DOHH2 (cell line): ENCODE measurements around the gene SIX3.
A peak's percentile ranks its signal among the peaks of the same experiment; 100 is the strongest.

ENCODE experiments used
- H3F3A ChIP-seq: fragments of 200-600 bp; sonication (generic), shearing (Covaris generic); 2 replicates; pipeline ENCODE4 v1.6.0; 2016; ENCODE audit warnings: antibody characterized with exemption, mild to moderate bottlenecking; ENCODE audit not compliant: control insufficient read depth, insufficient read depth
- H3K27ac ChIP-seq: fragments of 200-600 bp; sonication (generic); 2 replicates; pipeline ENCODE4 v1.5.1; 2014; ENCODE audit warnings: low read depth, mild to moderate bottlenecking, low read length, moderate library complexity
- H3K27me3 ChIP-seq: fragments of 200-600 bp; sonication (generic); 2 replicates; pipeline ENCODE4 v1.6.1; 2014; ENCODE audit warnings: mild to moderate bottlenecking, low read length, mixed read lengths; ENCODE audit not compliant: control insufficient read depth
- H3K36me3 ChIP-seq: fragments of 200-600 bp; sonication (generic); 2 replicates; pipeline ENCODE4 v1.6.1; 2014; ENCODE audit warnings: mild to moderate bottlenecking, low read length, moderate library complexity, mixed read lengths; ENCODE audit not compliant: control insufficient read depth
- H3K4me1 ChIP-seq: fragments of 200-600 bp; sonication (generic); 2 replicates; pipeline ENCODE4 v1.6.1; 2014; ENCODE audit warnings: mild to moderate bottlenecking, low read length, mixed read lengths; ENCODE audit not compliant: control insufficient read depth
- H3K4me2 ChIP-seq: fragments of 200-600 bp; sonication (generic); 2 replicates; pipeline ENCODE4 v1.6.0; 2014; ENCODE audit warnings: mild to moderate bottlenecking, low read length, moderate library complexity
- H3K4me3 ChIP-seq: fragments of 200-600 bp; sonication (generic); 2 replicates; pipeline ENCODE4 v1.5.1; 2014; ENCODE audit warnings: mild to moderate bottlenecking, low read length, mixed read lengths
- H3K79me2 ChIP-seq: fragments of 200-600 bp; sonication (generic); 2 replicates; pipeline ENCODE4 v1.6.1; 2014; ENCODE audit warnings: mild to moderate bottlenecking, low read length, mixed read lengths; ENCODE audit not compliant: control insufficient read depth
- H3K9me2 ChIP-seq: fragments of 200-600 bp; sonication (generic); replicated peaks from 2 replicates; pipeline ENCODE4 v1.6.1; 2014; ENCODE audit warnings: mild to moderate bottlenecking, low read length, mixed read lengths; ENCODE audit not compliant: control insufficient read depth
- H3K9me3 ChIP-seq: fragments of 200-600 bp; sonication (generic); 2 replicates; pipeline ENCODE4 v1.6.1; 2014; ENCODE audit warnings: antibody characterized with exemption, low read length, mixed read lengths; ENCODE audit not compliant: control insufficient read depth, insufficient read depth
- H4K20me1 ChIP-seq: fragments of 200-600 bp; sonication (generic); 2 replicates; pipeline ENCODE4 v1.6.0; 2014; ENCODE audit warnings: low read depth, mild to moderate bottlenecking, antibody characterized with exemption, low read length, moderate library complexity; ENCODE audit not compliant: control insufficient read depth, insufficient read depth
- CTCF ChIP-seq: fragments of 200-600 bp; sonication (generic); IDR thresholded peaks from one replicate; pipeline ENCODE4 v1.5.1; 2014; ENCODE audit warnings: antibody characterized with exemption, mild to moderate bottlenecking, low read depth, low read length; ENCODE audit not compliant: poor library complexity, severe bottlenecking
- EZH2phosphoT487 ChIP-seq: fragments of 200-600 bp; sonication (generic); IDR thresholded peaks from 2 replicates; pipeline ENCODE4 v1.6.1; 2017; ENCODE audit warnings: borderline replicate concordance, mild to moderate bottlenecking, antibody characterized with exemption, low read length, moderate library complexity, mixed read lengths

The SIX3 gene

DNA sequence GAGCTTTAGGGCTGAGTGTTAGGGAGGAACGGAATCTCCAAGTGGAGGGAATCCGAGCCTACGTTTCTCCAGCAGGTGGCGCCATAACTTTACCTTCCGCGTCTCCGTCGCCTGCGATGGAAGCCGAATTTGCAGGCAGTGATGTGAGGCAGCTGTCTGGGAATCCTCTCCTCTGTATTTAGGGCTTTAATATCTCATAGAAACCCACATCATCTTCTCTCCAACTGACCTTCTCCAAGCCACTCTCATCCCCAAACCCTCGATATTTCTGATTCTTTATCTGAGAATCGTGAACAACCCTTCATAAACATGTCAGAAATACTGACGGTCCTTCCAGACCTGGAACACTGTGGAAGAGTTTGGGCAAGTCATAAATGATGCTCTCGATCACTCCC is 40.2 kb downstream of the SIX3 start:
- H3K9me2 ChIP-seq: no peaks in the 10 kb centered on the region
- no peak overlapping the region for H3K4me3 ChIP-seq
- TF ChIP-seq EZH2phosphoT487 (no peak), CTCF (peak; percentile 81)
- H3F3A ChIP-seq: no peaks in the 10 kb centered on the region
- H3K4me2 ChIP-seq: no peak overlapping the region
- H4K20me1 ChIP-seq: no peaks in the 10 kb centered on the region
- H3K27ac ChIP-seq: no peak overlapping the region
- H3K4me1 ChIP-seq: no peaks in the 10 kb centered on the region
- no peaks in the 10 kb centered on the region for H3K27me3 ChIP-seq
- no peaks in the 10 kb centered on the region for H3K79me2 ChIP-seq
- no peaks in the 10 kb centered on the region for H3K9me3 ChIP-seq
- no peaks in the 10 kb centered on the region for H3K36me3 ChIP-seq

DNA sequence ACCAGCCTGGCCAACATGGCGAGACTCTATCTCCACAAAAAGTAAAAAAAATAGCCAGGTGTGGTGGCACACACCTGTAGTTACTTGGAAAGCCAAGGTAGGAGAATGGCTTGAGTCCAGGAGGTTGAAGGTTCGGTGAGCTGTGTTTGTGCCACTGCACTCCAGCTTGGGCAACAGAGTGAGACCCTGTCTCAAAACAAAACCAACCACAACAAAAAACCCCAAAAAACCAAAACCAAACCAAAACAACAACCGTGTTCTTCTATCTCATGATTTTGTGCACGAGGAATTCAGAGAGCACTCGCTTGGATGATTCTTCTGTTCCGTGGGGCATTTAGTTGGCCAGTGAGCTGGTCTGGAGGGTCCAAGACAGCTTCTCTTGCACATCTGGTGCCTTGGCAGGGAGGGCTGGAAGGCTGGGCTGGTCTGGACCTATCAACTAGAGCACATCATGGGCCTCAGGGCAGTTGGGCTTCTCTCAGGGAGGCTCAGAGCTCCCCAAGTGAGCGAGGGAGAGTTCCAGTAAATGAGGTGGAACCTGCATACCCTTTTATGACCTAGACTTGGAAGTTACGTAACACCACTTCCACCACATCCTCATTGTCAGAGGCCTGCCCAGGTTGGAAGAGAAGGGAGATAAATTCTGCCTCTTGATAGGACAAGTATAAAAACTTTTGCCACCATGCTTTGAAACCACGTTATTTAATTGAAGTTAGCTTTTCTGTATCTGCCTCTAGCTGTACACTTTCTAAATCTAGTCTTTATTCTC is 42.5 kb downstream of the SIX3 start:
- H3K27me3 ChIP-seq: no peaks in the 10 kb centered on the region
- H3K27ac ChIP-seq: no peak overlapping the region
- H3K79me2 ChIP-seq: no peaks in the 10 kb centered on the region
- H3K9me2 ChIP-seq: no peaks in the 10 kb centered on the region
- TF ChIP-seq CTCF (no peak), EZH2phosphoT487 (no peak)
- H3K9me3 ChIP-seq: no peaks in the 10 kb centered on the region
- no peaks in the 10 kb centered on the region for H3K4me1 ChIP-seq
- H3F3A ChIP-seq: no peaks in the 10 kb centered on the region
- H4K20me1 ChIP-seq: no peaks in the 10 kb centered on the region
- no peak overlapping the region for H3K4me3 ChIP-seq
- H3K4me2 ChIP-seq: no peak overlapping the region
- H3K36me3 ChIP-seq: no peaks in the 10 kb centered on the region

- Histone ChIP-seq H3K9me3 (no peaks in the 10 kb centered on the region), H4K20me1 (no peaks in the 10 kb centered on the region), H3K27me3 (peaks cover 4% of the 10 kb centered on the region), H3K27ac (no peak overlapping the region), H3K4me3 (no peak overlapping the region), H3K36me3 (no peaks in the 10 kb centered on the region), H3K79me2 (no peaks in the 10 kb centered on the region), H3K4me1 (no peaks in the 10 kb centered on the region), H3K9me2 (no peaks in the 10 kb centered on the region), H3K4me2 (no peak overlapping the region), H3F3A (no peaks in the 10 kb centered on the region)
- no peak for TF ChIP-seq CTCF
- no peak for TF ChIP-seq EZH2phosphoT487
Observed at GRCh38 chr2:44989176-44989575, 47.7 kb downstream of the SIX3 start.
